Measurements from ENCODE around the gene SYT12. TPM values are rescaled to one million over a fixed set of nuclear protein-coding genes. Genes with fewer than 3 reads are reported as not detected.

Gene SYT12
- total RNA-seq, 1 experiment from 2014 or later: 4.6 TPM

- Mint-ChIP-seq H3K9me3 (peaks cover 13% of the 10 kb centered on the region), H3K27ac (no peak overlapping the region), H3K4me1 (peaks cover 26% of the 10 kb centered on the region), H3K36me3 (peaks cover 4% of the 10 kb centered on the region; the same call in 1 of the 2 replicates), H3K4me3 (no peak overlapping the region), H3K27me3 (ENCODE audit: low read depth) (no peaks in the 10 kb centered on the region; the same call in 1 of the 2 replicates)
- ChIA-PET CTCF (interaction anchor here (0.6 to 1.0 kb wide), 2 partner anchors 38 to 406 kb away, joined by 3 read pairs; no protein-coding TSS in a partner anchor), POLR2A (no interaction called here)
- no peak for ATAC-seq
- TF ChIP-seq MYBL2 (CRISPR knock-in tag; IDR thresholded peaks at IDR 0.05) (no peak), TEAD4 (CRISPR knock-in tag; IDR thresholded peaks at IDR 0.05) (no peak), E2F1 (CRISPR knock-in tag; IDR thresholded peaks at IDR 0.05) (no peak), GTF2I (CRISPR knock-in tag; conservative IDR thresholded peaks at IDR 0.05) (no peak), EMX1 (CRISPR knock-in tag; IDR thresholded peaks at IDR 0.05) (no peak), NFE2L1 (CRISPR knock-in tag; IDR thresholded peaks at IDR 0.05) (no peak)
- TF ChIP-seq, protein P1, sequence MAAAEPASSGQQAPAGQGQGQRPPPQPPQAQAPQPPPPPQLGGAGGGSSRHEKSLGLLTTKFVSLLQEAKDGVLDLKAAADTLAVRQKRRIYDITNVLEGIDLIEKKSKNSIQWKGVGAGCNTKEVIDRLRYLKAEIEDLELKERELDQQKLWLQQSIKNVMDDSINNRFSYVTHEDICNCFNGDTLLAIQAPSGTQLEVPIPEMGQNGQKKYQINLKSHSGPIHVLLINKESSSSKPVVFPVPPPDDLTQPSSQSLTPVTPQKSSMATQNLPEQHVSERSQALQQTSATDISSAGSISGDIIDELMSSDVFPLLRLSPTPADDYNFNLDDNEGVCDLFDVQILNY (CRISPR knock-in tag; IDR thresholded peaks at IDR 0.05): no peak
- TF ChIP-seq, protein P2, sequence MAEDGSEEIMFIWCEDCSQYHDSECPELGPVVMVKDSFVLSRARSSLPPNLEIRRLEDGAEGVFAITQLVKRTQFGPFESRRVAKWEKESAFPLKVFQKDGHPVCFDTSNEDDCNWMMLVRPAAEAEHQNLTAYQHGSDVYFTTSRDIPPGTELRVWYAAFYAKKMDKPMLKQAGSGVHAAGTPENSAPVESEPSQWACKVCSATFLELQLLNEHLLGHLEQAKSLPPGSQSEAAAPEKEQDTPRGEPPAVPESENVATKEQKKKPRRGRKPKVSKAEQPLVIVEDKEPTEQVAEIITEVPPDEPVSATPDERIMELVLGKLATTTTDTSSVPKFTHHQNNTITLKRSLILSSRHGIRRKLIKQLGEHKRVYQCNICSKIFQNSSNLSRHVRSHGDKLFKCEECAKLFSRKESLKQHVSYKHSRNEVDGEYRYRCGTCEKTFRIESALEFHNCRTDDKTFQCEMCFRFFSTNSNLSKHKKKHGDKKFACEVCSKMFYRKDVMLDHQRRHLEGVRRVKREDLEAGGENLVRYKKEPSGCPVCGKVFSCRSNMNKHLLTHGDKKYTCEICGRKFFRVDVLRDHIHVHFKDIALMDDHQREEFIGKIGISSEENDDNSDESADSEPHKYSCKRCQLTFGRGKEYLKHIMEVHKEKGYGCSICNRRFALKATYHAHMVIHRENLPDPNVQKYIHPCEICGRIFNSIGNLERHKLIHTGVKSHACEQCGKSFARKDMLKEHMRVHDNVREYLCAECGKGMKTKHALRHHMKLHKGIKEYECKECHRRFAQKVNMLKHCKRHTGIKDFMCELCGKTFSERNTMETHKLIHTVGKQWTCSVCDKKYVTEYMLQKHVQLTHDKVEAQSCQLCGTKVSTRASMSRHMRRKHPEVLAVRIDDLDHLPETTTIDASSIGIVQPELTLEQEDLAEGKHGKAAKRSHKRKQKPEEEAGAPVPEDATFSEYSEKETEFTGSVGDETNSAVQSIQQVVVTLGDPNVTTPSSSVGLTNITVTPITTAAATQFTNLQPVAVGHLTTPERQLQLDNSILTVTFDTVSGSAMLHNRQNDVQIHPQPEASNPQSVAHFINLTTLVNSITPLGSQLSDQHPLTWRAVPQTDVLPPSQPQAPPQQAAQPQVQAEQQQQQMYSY (CRISPR knock-in tag; IDR thresholded peaks at IDR 0.05): no peak
- DNase-seq (ENCODE audit: low spot score): no peak
Observed at GRCh38 chr11:66983275-66983924, 39.5 kb upstream of the SYT12 start.

DNA sequence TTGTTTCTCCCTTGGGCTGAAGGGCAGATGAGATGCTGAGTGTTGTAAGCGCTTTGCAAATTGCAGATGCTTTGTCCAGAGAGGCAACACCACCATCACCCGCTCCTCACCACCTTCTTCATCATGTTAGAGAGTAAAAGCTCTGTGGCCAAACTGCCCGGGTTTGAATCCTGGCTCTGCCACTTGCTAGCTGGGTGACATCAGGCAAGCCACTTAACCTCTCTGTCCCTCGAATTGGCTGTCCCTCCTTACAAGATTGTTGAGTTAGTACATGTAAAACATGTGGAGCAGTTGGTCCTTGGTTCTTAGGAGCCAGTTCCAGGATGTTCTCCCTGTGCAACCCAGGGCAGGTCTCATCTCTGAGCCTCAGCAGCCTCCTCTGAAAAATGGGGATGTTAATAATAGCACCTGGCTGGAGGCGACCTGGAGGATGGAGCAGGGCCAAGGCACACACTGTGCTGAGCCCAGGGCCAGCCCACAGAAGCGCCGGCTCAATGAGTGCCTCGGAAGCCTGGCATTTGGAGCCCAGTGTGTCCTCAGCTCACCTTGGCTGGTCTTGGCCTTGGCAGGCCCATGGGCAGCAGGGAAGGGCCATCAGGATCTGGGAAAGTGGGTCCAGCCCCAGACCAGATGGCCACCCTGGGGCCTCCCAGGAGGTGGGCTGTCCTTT lies 37.3 kb upstream of the SYT12 start:
- TF ChIP-seq USF1 (CRISPR knock-in tag; IDR thresholded peaks at IDR 0.05) (no peak), TEAD1 (CRISPR knock-in tag; IDR thresholded peaks at IDR 0.05) (no peak), NR1H2 (CRISPR knock-in tag; IDR thresholded peaks at IDR 0.05) (no peak), ELF4 (CRISPR knock-in tag; IDR thresholded peaks at IDR 0.05; ENCODE audit: low read depth) (no peak), HMGA2 (CRISPR knock-in tag; IDR thresholded peaks at IDR 0.05) (no peak), IRF2 (CRISPR knock-in tag; IDR thresholded peaks at IDR 0.05; ENCODE audit: borderline replicate concordance, low read depth) (no peak), MXD4 (CRISPR knock-in tag; IDR thresholded peaks at IDR 0.05; ENCODE audit: borderline replicate concordance) (no peak), ZNF232 (CRISPR knock-in tag; IDR thresholded peaks at IDR 0.05) (no peak), CREM (CRISPR knock-in tag; IDR thresholded peaks at IDR 0.05) (no peak), IRF1 (CRISPR knock-in tag; IDR thresholded peaks at IDR 0.05) (no peak), SMAD4 (CRISPR knock-in tag; IDR thresholded peaks at IDR 0.05) (no peak), NR2C2 (CRISPR knock-in tag; IDR thresholded peaks at IDR 0.05) (no peak), ATF3 (CRISPR knock-in tag; conservative IDR thresholded peaks at IDR 0.05) (no peak), ZNF138 (CRISPR knock-in tag; conservative IDR thresholded peaks at IDR 0.05) (no peak), CTCF (IDR thresholded peaks at IDR 0.05) (no peak)
- TF ChIP-seq, protein P3, sequence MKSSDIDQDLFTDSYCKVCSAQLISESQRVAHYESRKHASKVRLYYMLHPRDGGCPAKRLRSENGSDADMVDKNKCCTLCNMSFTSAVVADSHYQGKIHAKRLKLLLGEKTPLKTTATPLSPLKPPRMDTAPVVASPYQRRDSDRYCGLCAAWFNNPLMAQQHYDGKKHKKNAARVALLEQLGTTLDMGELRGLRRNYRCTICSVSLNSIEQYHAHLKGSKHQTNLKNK (CRISPR knock-in tag; IDR thresholded peaks at IDR 0.05): no peak
- TF ChIP-seq, protein P4, sequence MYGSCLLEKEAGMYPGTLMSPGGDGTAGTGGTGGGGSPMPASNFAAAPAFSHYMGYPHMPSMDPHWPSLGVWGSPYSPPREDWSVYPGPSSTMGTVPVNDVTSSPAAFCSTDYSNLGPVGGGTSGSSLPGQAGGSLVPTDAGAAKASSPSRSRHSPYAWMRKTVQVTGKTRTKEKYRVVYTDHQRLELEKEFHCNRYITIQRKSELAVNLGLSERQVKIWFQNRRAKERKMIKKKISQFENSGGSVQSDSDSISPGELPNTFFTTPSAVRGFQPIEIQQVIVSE (CRISPR knock-in tag; IDR thresholded peaks at IDR 0.05; ENCODE audit: borderline replicate concordance): no peak
- Mint-ChIP-seq H3K4me3 (no peak overlapping the region), H3K9me3 (peaks cover 9% of the 10 kb centered on the region), H3K36me3 (peaks cover 8% of the 10 kb centered on the region), H3K27ac (no peak overlapping the region), H3K4me1 (peaks cover 27% of the 10 kb centered on the region), H3K27me3 (ENCODE audit: low read depth) (no peaks in the 10 kb centered on the region; the same call in 1 of the 2 replicates)
- DNase-seq (ENCODE audit: low spot score) (no peak), ATAC-seq (no peak)
- CTCF ChIA-PET: interaction anchor here (1.1 to 4.0 kb wide), 2 partner anchors 10 to 36 kb away, joined by 4 to 16 read pairs; no protein-coding TSS in a partner anchor
- POLR2A ChIA-PET: no interaction called here

All from WTC11 (cell line).